HCT116 (cell line): ENCODE results near the gene RPL38. TPM values are rescaled to one million over a fixed set of nuclear protein-coding genes. Genes with fewer than 3 reads are reported as not detected.

ENCODE experiments used
- ATAC-seq: fragments of 200-7000 bp; cut with Tn5 transposase; 2 replicates; pipeline ENCODE4 v1.9.1; 2020; ENCODE audit warnings: mild to moderate bottlenecking, moderate library complexity
- BruUV-seq: library from RNA; stranded (reverse); fragments of 400-500 nt; replicated peaks from 2 replicates; lab custom pipeline; 2021; lab: Mats Ljungman, UMichigan
- CTCF ChIA-PET: fragments of 300-600 bp; sonication (Branson Sonifier 250); formaldehyde crosslinking; loops from one replicate; lab custom pipeline; 2021; ENCODE audit warnings: antibody characterized with exemption; lab: Charles Lee
- POLR2A ChIA-PET: fragments of 300-600, 350-600 bp; sonication (Branson Sonifier 250); formaldehyde crosslinking; loops from one replicate; lab custom pipeline; 2021; ENCODE audit warnings: antibody characterized with exemption; lab: Charles Lee
- RAD21 ChIA-PET, 2 experiments: fragments of 300-600 bp; sonication (Branson Sonifier 250); formaldehyde crosslinking; loops; one replicate each; lab custom pipeline; 2023; ENCODE audit warnings: low total read pairs in 2 of 2; ENCODE audit not compliant: uncharacterized antibody in 2 of 2, unreplicated experiment in 2 of 2, low non-redundant PET in 1 of 2; lab: Charles Lee
- DNase-seq: peaks from one replicate; pipeline ENCODE4 v3.0.0-alpha.2; 2010; ENCODE audit warnings: low read depth, low spot score
- H2AFZ ChIP-seq: fragments of 200-600 bp; shearing (Covaris generic), sonication (generic); 2 replicates; pipeline ENCODE4 v1.6.1; 2017; ENCODE audit warnings: low read depth, mixed run types, mixed read lengths, antibody characterized with exemption, low read length; ENCODE audit not compliant: poor library complexity, severe bottlenecking
- H3K27ac ChIP-seq: 2 replicates; pipeline ENCODE4 v1.5.1; 2012; ENCODE audit warnings: low read depth, low read length
- H3K27me3 ChIP-seq: fragments of 200-600 bp; sonication (generic); 2 replicates; pipeline ENCODE4 v1.6.1; 2016; ENCODE audit warnings: mixed run types, low read length, mixed read lengths; ENCODE audit not compliant: insufficient read depth
- H3K36me3 ChIP-seq, 2 experiments: fragments of 200-500 bp in 1 of 2; fragments of 200-600 bp in 1 of 2; sonication (Bioruptor generic) in 1 of 2; sonication (generic) in 1 of 2; 2 replicates each; pipeline versions ENCODE4 v1.5.1 to v1.6.1; 2014 to 2016; ENCODE audit warnings: low read length in 2 of 2, inconsistent platforms in 1 of 2, mixed read lengths in 1 of 2, mixed run types in 1 of 2; ENCODE audit not compliant: insufficient read depth in 2 of 2, control insufficient read depth in 1 of 2
- H3K4me1 ChIP-seq, 2 experiments: fragments of 200-600 bp in 1 of 2; sonication (generic) in 1 of 2; 2 replicates each; pipeline versions ENCODE4 v1.5.1 to v1.6.1; 2012 to 2017; ENCODE audit warnings: low read length in 2 of 2, inconsistent platforms in 1 of 2, mild to moderate bottlenecking in 1 of 2, mixed read lengths in 1 of 2, mixed run types in 1 of 2, moderate library complexity in 1 of 2; ENCODE audit not compliant: insufficient read depth in 2 of 2, control insufficient read depth in 1 of 2
- H3K4me2 ChIP-seq: fragments of 200-600 bp; sonication (generic); 2 replicates; pipeline ENCODE4 v1.6.1; 2017; ENCODE audit warnings: mixed run types, low read length, mixed read lengths
- H3K4me3 ChIP-seq, 2 experiments: fragments of 200-600 bp in 1 of 2; sonication (generic) in 1 of 2; replicated peaks in 1 of 2; 2 replicates each; pipeline ENCODE4 v1.5.1; 2011 to 2016; ENCODE audit warnings: low read length in 2 of 2, control low read depth in 1 of 2, low read depth in 1 of 2, mild to moderate bottlenecking in 1 of 2, mixed read lengths in 1 of 2, mixed run types in 1 of 2
- H3K79me2 ChIP-seq: fragments of 200-600 bp; sonication (generic); 2 replicates; pipeline ENCODE4 v1.6.1; 2017; ENCODE audit warnings: mild to moderate bottlenecking, mixed run types, low read length, moderate library complexity, mixed read lengths; ENCODE audit not compliant: insufficient read depth
- H3K9ac ChIP-seq: fragments of 200-600 bp; sonication (generic); 2 replicates; pipeline ENCODE4 v1.6.1; 2016; ENCODE audit warnings: low read length, mixed read lengths
- H3K9me2 ChIP-seq: fragments of 200-600 bp; sonication (generic), shearing (Covaris generic); 2 replicates; pipeline ENCODE4 v1.6.1; 2017; ENCODE audit warnings: mixed run types, mild to moderate bottlenecking, moderate library complexity; ENCODE audit not compliant: insufficient read depth
- H3K9me3 ChIP-seq, 2 experiments: fragments of 200-500 bp in 1 of 2; fragments of 200-600 bp in 1 of 2; sonication (Bioruptor generic) in 1 of 2; sonication (generic) in 1 of 2; 2 replicates each; pipeline ENCODE4 v1.6.1; 2014 to 2017; ENCODE audit warnings: low read length in 2 of 2, mixed read lengths in 2 of 2, inconsistent platforms in 1 of 2, low read depth in 1 of 2, mild to moderate bottlenecking in 1 of 2, mixed run types in 1 of 2, moderate library complexity in 1 of 2; ENCODE audit not compliant: control insufficient read depth in 1 of 2, insufficient read depth in 1 of 2
- H4K20me1 ChIP-seq: fragments of 200-600 bp; sonication (generic), shearing (Covaris generic); 2 replicates; pipeline ENCODE4 v1.6.1; 2017; ENCODE audit warnings: mixed run types, mild to moderate bottlenecking, moderate library complexity; ENCODE audit not compliant: insufficient read depth
- EZH2 ChIP-seq: fragments of 200-600 bp; sonication (generic); IDR thresholded peaks from 2 replicates; pipeline ENCODE4 v1.6.1; 2017; ENCODE audit warnings: antibody characterized with exemption, mixed run types
- POLR2AphosphoS5 ChIP-seq: IDR thresholded peaks from 2 replicates; pipeline ENCODE4 v1.6.1; 2011; ENCODE audit warnings: mild to moderate bottlenecking, low read depth, low read length, moderate library complexity
- REST ChIP-seq: IDR thresholded peaks from 2 replicates; pipeline ENCODE4 v1.6.1; 2012; ENCODE audit warnings: low read depth
- SRF ChIP-seq: IDR thresholded peaks from 2 replicates; pipeline ENCODE4 v1.6.1; 2012; ENCODE audit warnings: low read depth
- intact Hi-C: fragments of 100-400 bp; cut with micrococcal nuclease; formaldehyde crosslinking; loops from 2 replicates; pipeline ENCODE4 v1.10.0; 2022
- total RNA-seq: library from RNA; stranded (reverse); gene quantifications from one replicate; pipeline ENCODE4 v1.2.1, GENCODE V29; 2021; ENCODE audit not compliant: unreplicated experiment

The RPL38 gene
- total RNA-seq, 1 experiment from 2014 or later, result 1,628 TPM

GRCh38 chr17:74205274-74205673 is 1.8 kb downstream of the RPL38 start (continued):
- TF ChIP-seq REST (no peak), EZH2 (no peak), SRF (no peak)
- TF ChIP-seq, all 23 proteins: peak for 0

- H3K27me3 ChIP-seq, result no peaks in the 10 kb centered on the region
- H2AFZ ChIP-seq, result no peak overlapping the region
- H3K79me2 ChIP-seq, result peaks cover 63% of the 10 kb centered on the region
- peaks cover 44 to 64% of the 10 kb centered on the region in 2 experiments for H3K36me3 ChIP-seq
- ATAC-seq, result no peak
- no peaks in the 10 kb centered on the region for H3K9me3 ChIP-seq
- peak overlapping the region; percentile 90 for H3K4me2 ChIP-seq
- POLR2A ChIA-PET, result no interaction called here
- peaks cover 55% of the 10 kb centered on the region; the same call in 1 of the 2 replicates for H4K20me1 ChIP-seq
- no peak for DNase-seq
- no peak overlapping the region; a peak in 1 of 4 replicates for H3K4me3 ChIP-seq
- CTCF ChIA-PET, result interaction anchor here (0.7 to 0.8 kb wide), 2 partner anchors 360 to 489 kb away, joined by 3 to 4 read pairs; no protein-coding TSS in a partner anchor
- no peaks in the 10 kb centered on the region for H3K9me2 ChIP-seq
- peaks cover 16 to 64% of the 10 kb centered on the region in 2 experiments for H3K4me1 ChIP-seq
- RAD21 ChIA-PET, result no interaction called here
- peak overlapping the region; percentile 99 for H3K9ac ChIP-seq
- intact Hi-C loops, result no loop called here
- TF ChIP-seq EZH2, result no peak
- TF ChIP-seq POLR2AphosphoS5, result peak; percentile 18; the same call in 1 of the 2 replicates
- H3K27ac ChIP-seq, result peak overlapping the region; percentile 3; the same call in 1 of the 2 replicates
- no TSS peak for BruUV-seq
These were observed 2.9 kb downstream of the RPL38 start for GRCh38 chr17:74206332-74206818.
